IMR-90 (cell line): ENCODE data around the gene TNPO2. TPM values are rescaled to one million over a fixed set of nuclear protein-coding genes. Genes with fewer than 3 reads are reported as not detected.
A peak's percentile ranks its signal among the peaks of the same experiment; 100 is the strongest.

ENCODE experiments used
- ATAC-seq: fragments of 200-7000 bp; cut with Tn5 transposase; 2 replicates; pipeline ENCODE4 v1.9.1; 2020; ENCODE audit warnings: low read depth, mild to moderate bottlenecking, moderate library complexity
- BruUV-seq: library from RNA; stranded (reverse); fragments of 400-500 nt; replicated peaks from 2 replicates; lab custom pipeline; 2021; lab: Mats Ljungman, UMichigan
- CTCF ChIA-PET: fragments of 300-600 bp; formaldehyde crosslinking; extraction: SDS; loops from one replicate; lab custom pipeline; 2021; ENCODE audit warnings: antibody characterized with exemption; lab: Yijun Ruan, JAX
- POLR2A ChIA-PET: fragments of 300-600 bp; sonication (Branson Sonifier 250); formaldehyde crosslinking; loops from one replicate; lab custom pipeline; 2022; ENCODE audit warnings: antibody characterized with exemption; ENCODE audit not compliant: unreplicated experiment; lab: Charles Lee
- DNase-seq: peaks from one replicate; pipeline ENCODE4 v3.0.0; 2013
- H2AFZ ChIP-seq: replicated peaks from 2 replicates; pipeline ENCODE3; 2013; ENCODE audit warnings: low read length, mild to moderate bottlenecking; ENCODE audit not compliant: poor library complexity
- H2AK5ac ChIP-seq: 2 replicates; pipeline ENCODE4 v1.6.1; 2013; ENCODE audit warnings: low read depth, low read length, inconsistent platforms
- H2AK9ac ChIP-seq: replicated peaks from 2 replicates; pipeline ENCODE3; 2013; ENCODE audit warnings: mild to moderate bottlenecking, low read depth, low read length, moderate library complexity; ENCODE audit not compliant: poor library complexity
- H2BK120ac ChIP-seq: 2 replicates; pipeline ENCODE4 v1.6.1; 2013; ENCODE audit warnings: low read depth, low read length, inconsistent platforms
- H2BK15ac ChIP-seq: 3 replicates; pipeline ENCODE4 v1.6.1; 2013; ENCODE audit warnings: low read depth, low read length, inconsistent platforms
- H2BK20ac ChIP-seq: 2 replicates; pipeline ENCODE4 v1.6.1; 2013; ENCODE audit warnings: low read depth, mild to moderate bottlenecking, inconsistent platforms, low read length, moderate library complexity
- H2BK5ac ChIP-seq: 2 replicates; pipeline ENCODE4 v1.6.1; 2013; ENCODE audit warnings: mild to moderate bottlenecking, low read depth, low read length, inconsistent platforms; ENCODE audit not compliant: poor library complexity, severe bottlenecking
- H3K14ac ChIP-seq: replicated peaks from 2 replicates; pipeline ENCODE4 v1.6.1; 2013; ENCODE audit warnings: low read depth, low read length, inconsistent platforms
- H3K18ac ChIP-seq: 2 replicates; pipeline ENCODE4 v1.6.1; 2013; ENCODE audit warnings: low read depth, low read length, control low read depth
- H3K23ac ChIP-seq: 2 replicates; pipeline ENCODE4 v1.6.1; 2013; ENCODE audit warnings: low read depth, low read length, inconsistent platforms
- H3K27ac ChIP-seq: 2 replicates; pipeline ENCODE4 v1.5.1; 2013; ENCODE audit warnings: mild to moderate bottlenecking, control low read depth, low read length; ENCODE audit not compliant: insufficient read depth
- H3K27me3 ChIP-seq: 2 replicates; pipeline ENCODE4 v1.6.1; 2013; ENCODE audit warnings: low read length; ENCODE audit not compliant: control insufficient read depth, insufficient read depth
- H3K36me3 ChIP-seq: 2 replicates; pipeline ENCODE4 v1.6.1; 2013; ENCODE audit warnings: low read length, mixed read lengths; ENCODE audit not compliant: control insufficient read depth, insufficient read depth
- H3K4ac ChIP-seq: 2 replicates; pipeline ENCODE4 v1.6.1; 2013; ENCODE audit warnings: low read depth, low read length, inconsistent platforms
- H3K4me1 ChIP-seq: 2 replicates; pipeline ENCODE4 v1.6.1; 2013; ENCODE audit warnings: low read length, mixed read lengths; ENCODE audit not compliant: control insufficient read depth, insufficient read depth
- H3K4me2 ChIP-seq: 2 replicates; pipeline ENCODE4 v1.6.1; 2013; ENCODE audit warnings: low read depth, mild to moderate bottlenecking, control low read depth, low read length, moderate library complexity
- H3K4me3 ChIP-seq: 2 replicates; pipeline ENCODE4 v1.5.1; 2013; ENCODE audit warnings: low read depth, mild to moderate bottlenecking, control low read depth, low read length, moderate library complexity; ENCODE audit not compliant: insufficient read depth
- H3K56ac ChIP-seq: 2 replicates; pipeline ENCODE4 v1.6.1; 2013; ENCODE audit warnings: low read length, inconsistent platforms; ENCODE audit not compliant: insufficient read depth; ENCODE audit errors: extremely low read depth
- H3K79me1 ChIP-seq, 2 experiments: 2 replicates each; pipeline ENCODE4 v1.6.1; 2013; ENCODE audit warnings: low read length in 2 of 2, inconsistent platforms in 1 of 2, low read depth in 1 of 2
- H3K9ac ChIP-seq: 2 replicates; pipeline ENCODE4 v1.6.1; 2013; ENCODE audit warnings: low read depth, low read length, control low read depth
- H3K9me1 ChIP-seq: 2 replicates; pipeline ENCODE4 v1.6.1; 2013; ENCODE audit warnings: low read length, inconsistent platforms; ENCODE audit not compliant: insufficient read depth
- H3K9me3 ChIP-seq: 2 replicates; pipeline ENCODE4 v1.6.1; 2013; ENCODE audit warnings: low read length; ENCODE audit not compliant: control insufficient read depth, insufficient read depth
- H4K20me1 ChIP-seq: 2 replicates; pipeline ENCODE4 v1.6.1; 2013; ENCODE audit warnings: low read length, inconsistent platforms; ENCODE audit not compliant: insufficient read depth
- H4K5ac ChIP-seq: 2 replicates; pipeline ENCODE4 v1.6.1; 2013; ENCODE audit warnings: mild to moderate bottlenecking, low read depth, low read length, control low read depth
- H4K8ac ChIP-seq, 2 experiments: 2 replicates each; pipeline ENCODE4 v1.6.1; 2013; ENCODE audit warnings: low read depth in 2 of 2, low read length in 2 of 2, control low read depth in 1 of 2, inconsistent platforms in 1 of 2
- H4K91ac ChIP-seq: 2 replicates; pipeline ENCODE4 v1.6.1; 2013; ENCODE audit warnings: low read depth, low read length, inconsistent platforms; ENCODE audit not compliant: insufficient read depth
- BHLHE40 ChIP-seq: fragments of 150-350 bp; IDR thresholded peaks from 2 replicates; pipeline ENCODE4 v1.6.1; 2016; ENCODE audit warnings: mild to moderate bottlenecking, low read depth, low read length
- CHD1 ChIP-seq: IDR thresholded peaks from 2 replicates; pipeline ENCODE4 v1.6.1; 2012; ENCODE audit warnings: low read depth, low read length, improper control_type of control experiment
- FOS ChIP-seq: fragments of 150-350 bp; IDR thresholded peaks from 2 replicates; pipeline ENCODE4 v1.6.1; 2016; ENCODE audit warnings: low read depth, low read length
- MAFK ChIP-seq: IDR thresholded peaks from 2 replicates; pipeline ENCODE4 v1.6.1; 2012; ENCODE audit warnings: low read depth, low read length, improper control_type of control experiment
- MAZ ChIP-seq: IDR thresholded peaks from 2 replicates; pipeline ENCODE4 v1.6.1; 2012; ENCODE audit warnings: low read depth, mild to moderate bottlenecking, low read length, improper control_type of control experiment, moderate library complexity, borderline replicate concordance
- NFE2L2 ChIP-seq: fragments of 150-350 bp; IDR thresholded peaks from 2 replicates; pipeline ENCODE4 v1.6.1; 2016; ENCODE audit warnings: low read depth, mild to moderate bottlenecking, low read length
- POLR2A ChIP-seq: IDR thresholded peaks from 2 replicates; pipeline ENCODE4 v1.6.1; 2012; ENCODE audit warnings: mild to moderate bottlenecking, low read depth, low read length
- RAD21 ChIP-seq: IDR thresholded peaks from 2 replicates; pipeline ENCODE4 v1.6.1; 2012; ENCODE audit warnings: low read length, improper control_type of control experiment
- SMC3 ChIP-seq: fragments of 150-350 bp; IDR thresholded peaks from 2 replicates; pipeline ENCODE4 v1.6.1; 2016; ENCODE audit warnings: low read depth, mild to moderate bottlenecking, antibody characterized with exemption, low read length, moderate library complexity
- WGBS, 2 experiments: methylation state at CpG; one replicate each; pipeline versions ENCODE4 v1.1.5 to v1.1.7; 2013; ENCODE audit warnings: missing lambda C conversion rate in 2 of 2; ENCODE audit not compliant: insufficient read length in 1 of 2; ENCODE audit errors: extremely low coverage in 2 of 2; 5-methylcytosine and 5-hydroxymethylcytosine counted together
- dilution Hi-C: fragments of 300-500 bp; cut with HindIII; formaldehyde crosslinking; loops from one replicate; pipeline ENCODE4 v1.14.3; 2018; ENCODE audit warnings: low sequenced_read_pairs; ENCODE audit not compliant: unreplicated experiment
- in situ Hi-C: fragments of 300-500 bp; cut with MboI; formaldehyde crosslinking; loops from 3 replicates; pipeline ENCODE4 v1.14.3; 2019; ENCODE audit warnings: low sequenced_read_pairs, inconsistent platforms, mixed read lengths
- intact Hi-C: fragments of 100-400 bp; cut with micrococcal nuclease; formaldehyde crosslinking; loops from 2 replicates; pipeline ENCODE4 v1.10.0; 2022
- polyA plus RNA-seq, 3 experiments: library from polyadenylated mRNA; depleted of rRNA; stranded (reverse); fragments of >200 nt; gene quantifications; 2 replicates each; pipeline ENCODE4 v1.2.3, GENCODE V29; 2012; ENCODE audit warnings: low replicate concordance in 1 of 3
- total RNA-seq: library from RNA; depleted of rRNA; stranded (reverse); fragments of >200 nt; gene quantifications from 2 replicates; pipeline ENCODE4 v1.2.3, GENCODE V29; 2012
- TF ChIP-seq, protein P1 (sequence below): fragments of 150-350 bp; IDR thresholded peaks from 2 replicates; pipeline ENCODE4 v1.6.1; 2017; ENCODE audit warnings: mild to moderate bottlenecking, antibody characterized with exemption, low read length, low read depth

Gene TNPO2
- total and polyA plus RNA-seq, 2 of the 4 experiments (the other 2 are of a cell fraction) = 36.0 to 77.2 TPM

DNA sequence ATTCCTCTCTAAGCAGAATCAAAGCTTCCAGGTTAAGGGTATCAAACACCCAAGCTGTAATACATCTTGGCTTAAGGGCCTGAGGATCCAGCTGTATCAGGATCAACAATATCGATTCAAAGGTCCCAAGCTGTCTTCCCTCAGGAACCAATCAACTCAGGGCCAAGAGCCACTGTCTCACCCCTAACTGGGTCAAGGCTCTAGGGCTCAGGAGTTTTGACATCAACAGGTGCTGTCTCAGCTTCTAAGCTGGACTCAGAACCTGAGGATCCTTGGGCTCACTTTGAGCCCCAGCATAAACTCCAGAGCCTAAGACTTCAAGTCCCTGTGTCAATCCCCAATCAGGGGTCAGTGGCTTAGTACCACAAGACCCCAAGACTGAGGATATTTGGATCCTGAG lies 28.2 kb downstream of the TNPO2 start:
- in situ Hi-C loops = no loop called here
- Histone ChIP-seq H3K79me1 (peaks cover 7 to 27% of the 10 kb centered on the region in 2 experiments), H3K18ac (no peak overlapping the region), H3K4me2 (peak overlapping the region; percentile 90), H3K14ac (no peak overlapping the region), H3K23ac (no peak overlapping the region), H3K4me1 (peaks cover 2% of the 10 kb centered on the region; the same call in 1 of the 2 replicates), H3K4me3 (peak overlapping the region; percentile 26; the same call in 1 of the 2 replicates), H3K9me1 (no peaks in the 10 kb centered on the region; the same call in 1 of the 2 replicates), H2BK20ac (no peak overlapping the region), H3K27me3 (no peaks in the 10 kb centered on the region), H3K4ac (no peak overlapping the region), H3K9ac (no peak overlapping the region; the same call in 1 of the 2 replicates), H2BK15ac (no peak overlapping the region), H4K20me1 (no peaks in the 10 kb centered on the region; the same call in 1 of the 2 replicates), H4K91ac (no peak overlapping the region), H3K9me3 (no peaks in the 10 kb centered on the region), H3K27ac (no peak overlapping the region), H4K5ac (no peak overlapping the region), H2AFZ (peak overlapping the region; percentile 48), H2AK9ac (peak overlapping the region; percentile 89), H4K8ac (no peak overlapping the region; a peak in 1 of 4 replicates), H2AK5ac (no peak overlapping the region), H2BK120ac (no peak overlapping the region), H3K56ac (no peak overlapping the region), H2BK5ac (no peak overlapping the region), H3K36me3 (peaks cover 16% of the 10 kb centered on the region)
- DNase-seq (no peak), ATAC-seq (no peak)
- POLR2A ChIA-PET = interaction anchor here (0.8 kb wide), 1 partner anchor 85 kb away, joined by 3 read pairs; the partner anchor contains the start of genes ZNF490 and ZNF791
- dilution Hi-C loops = no loop called here
- intact Hi-C loops = no loop called here
- no TSS peak for BruUV-seq
- no peak for TF ChIP-seq SMC3
- no peak for TF ChIP-seq NFE2L2
- TF ChIP-seq, protein P1, sequence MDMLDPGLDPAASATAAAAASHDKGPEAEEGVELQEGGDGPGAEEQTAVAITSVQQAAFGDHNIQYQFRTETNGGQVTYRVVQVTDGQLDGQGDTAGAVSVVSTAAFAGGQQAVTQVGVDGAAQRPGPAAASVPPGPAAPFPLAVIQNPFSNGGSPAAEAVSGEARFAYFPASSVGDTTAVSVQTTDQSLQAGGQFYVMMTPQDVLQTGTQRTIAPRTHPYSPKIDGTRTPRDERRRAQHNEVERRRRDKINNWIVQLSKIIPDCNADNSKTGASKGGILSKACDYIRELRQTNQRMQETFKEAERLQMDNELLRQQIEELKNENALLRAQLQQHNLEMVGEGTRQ = no peak
- TF ChIP-seq CHD1 = no peak
- no peak for TF ChIP-seq MAZ
- no peak for TF ChIP-seq MAFK
- no peak for TF ChIP-seq POLR2A
- TF ChIP-seq RAD21 = no peak
- no peak for TF ChIP-seq FOS
- no peak for TF ChIP-seq BHLHE40
- CTCF ChIA-PET = no interaction called here
- WGBS, 2 experiments = 88% methylated on average over 1 of the region's 1 CpG; no CpG with 5 or more reads in 1 of the 2 experiments
